ENCODE results near the gene YBX3. TPM values are rescaled to one million over a fixed set of nuclear protein-coding genes. Genes with fewer than 3 reads are reported as not detected.

YBX3 gene
- total RNA-seq, 1 donor from 2014 or later: 245 TPM

DNA sequence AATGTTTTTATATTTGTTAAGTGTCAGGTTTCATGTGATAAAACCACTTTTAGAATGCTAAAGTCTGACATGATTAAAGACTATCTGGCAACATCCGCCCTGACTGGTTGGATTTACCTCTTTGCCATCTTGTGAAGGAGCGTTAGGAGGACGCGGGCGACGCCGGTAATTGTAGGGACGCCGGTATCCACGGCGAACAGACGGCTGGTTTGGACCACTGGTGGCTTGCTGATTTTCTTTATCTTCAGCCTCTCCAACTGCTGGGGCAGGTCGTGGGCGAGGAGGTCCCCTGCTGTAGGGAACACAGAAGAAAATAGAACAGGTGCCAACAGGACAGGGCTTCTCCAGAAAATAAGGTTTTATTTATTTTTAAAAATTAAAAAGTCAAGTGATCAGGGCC is 21.3 kb downstream of the YBX3 start:
- H3K4me3 ChIP-seq (ENCODE audit: low read depth, low read length): no peak overlapping the region
- TF ChIP-seq CTCF (conservative IDR thresholded peaks at IDR 0.05; ENCODE audit: low read depth, low read length): no peak
- no peak for DNase-seq (ENCODE audit: low read depth)

DNA sequence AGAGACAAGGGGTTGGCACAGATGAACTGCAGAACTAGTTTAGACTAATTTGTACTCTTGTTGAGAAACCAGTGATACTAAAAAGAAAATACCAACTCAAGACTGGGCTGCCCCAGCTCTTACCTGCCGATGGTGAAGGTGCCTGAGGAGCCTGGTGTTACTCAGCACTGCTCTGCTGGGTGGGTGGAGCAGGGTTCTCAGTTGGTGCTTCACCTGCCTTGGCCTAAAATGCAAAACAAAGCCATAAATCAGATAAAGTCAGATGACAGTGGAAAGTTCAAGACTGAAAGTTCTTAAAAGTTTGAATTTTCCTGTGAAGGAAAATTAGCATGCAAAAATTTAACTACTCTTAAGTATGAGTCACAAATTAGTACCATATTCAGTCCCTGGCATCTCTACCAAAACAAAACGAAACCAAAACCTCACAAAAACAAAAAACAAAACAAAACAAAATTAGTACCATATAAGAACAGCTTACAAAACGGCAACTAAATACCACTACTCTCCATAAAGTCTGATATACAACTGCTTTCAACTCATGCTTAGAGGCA is 21.9 kb downstream of the YBX3 start:
- DNase-seq (ENCODE audit: low read depth): no peak
- H3K4me3 ChIP-seq (ENCODE audit: low read depth, low read length): no peak overlapping the region
- TF ChIP-seq CTCF (conservative IDR thresholded peaks at IDR 0.05; ENCODE audit: low read depth, low read length): no peak

DNA sequence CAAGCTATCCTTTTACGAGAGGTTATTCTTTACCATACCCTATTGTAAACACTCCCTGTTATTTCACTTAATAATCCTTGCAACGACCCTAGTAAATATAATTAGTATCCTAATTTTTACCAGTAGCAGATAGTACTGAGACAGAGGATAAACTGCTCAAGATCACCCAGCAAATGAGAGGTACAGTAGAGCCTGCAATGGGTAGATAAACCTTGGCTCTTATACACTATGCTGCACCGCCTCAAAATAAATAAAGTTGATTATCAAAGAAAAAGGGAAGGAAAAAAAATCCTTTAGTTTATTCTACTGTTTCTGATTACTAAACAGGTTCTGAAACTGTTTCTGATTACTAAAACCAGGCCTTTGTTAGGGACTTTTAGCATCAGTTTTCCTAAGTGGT is 22.5 kb downstream of the YBX3 start:
- no peak for DNase-seq (ENCODE audit: low read depth)
- no peak for TF ChIP-seq CTCF (conservative IDR thresholded peaks at IDR 0.05; ENCODE audit: low read depth, low read length)
- no peak overlapping the region for H3K4me3 ChIP-seq (ENCODE audit: low read depth, low read length)

GRCh38 chr12:10697862-10698261 is 25.3 kb downstream of the YBX3 start:
- no peak for DNase-seq (ENCODE audit: low read depth)
- no peak for TF ChIP-seq CTCF (conservative IDR thresholded peaks at IDR 0.05; ENCODE audit: low read depth, low read length)
- no peak overlapping the region for H3K4me3 ChIP-seq (ENCODE audit: low read depth, low read length)

DNA sequence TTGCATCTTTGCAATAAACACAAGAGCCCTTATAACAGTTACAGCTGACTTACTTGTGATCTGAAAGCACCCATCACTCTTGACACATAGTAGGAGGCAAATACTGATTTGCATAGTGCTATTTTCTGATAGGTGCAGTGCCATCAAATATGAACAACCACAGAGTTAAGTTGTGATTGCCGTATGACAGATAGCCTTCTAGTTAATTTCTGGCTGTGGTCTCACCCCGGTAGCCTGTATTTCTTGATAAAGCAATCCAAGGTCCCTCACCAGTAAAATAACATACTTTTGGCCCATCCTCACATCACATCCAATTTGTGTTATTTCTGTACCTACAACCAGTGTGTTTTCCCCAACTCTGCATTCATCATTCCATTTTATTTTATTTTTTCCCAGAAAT is 26.0 kb downstream of the YBX3 start:
- DNase-seq (ENCODE audit: low read depth): no peak
- no peak for TF ChIP-seq CTCF (conservative IDR thresholded peaks at IDR 0.05; ENCODE audit: low read depth, low read length)
- no peak overlapping the region for H3K4me3 ChIP-seq (ENCODE audit: low read depth, low read length)

DNA sequence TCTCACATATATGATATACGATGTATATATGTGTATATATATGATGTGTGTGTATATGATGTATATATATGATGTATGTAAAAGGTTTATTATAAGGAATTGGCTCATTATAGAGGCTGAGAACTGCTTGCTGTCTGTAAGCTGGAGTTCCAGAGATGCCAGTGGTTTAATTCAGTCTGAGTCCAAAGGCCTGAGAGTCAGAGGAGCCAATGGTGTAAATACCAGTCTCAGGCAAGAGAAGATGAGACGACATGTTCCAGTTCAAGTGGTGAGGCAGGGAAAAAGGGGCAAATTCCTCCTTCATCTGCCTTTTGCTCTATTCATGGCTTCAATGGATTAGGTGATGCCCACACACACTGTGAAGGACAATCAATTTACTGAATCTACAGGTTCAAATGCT is 32.2 kb downstream of the YBX3 start:
- H3K4me3 ChIP-seq (ENCODE audit: low read depth, low read length): no peak overlapping the region
- no peak for DNase-seq (ENCODE audit: low read depth)

More for the DNA sequence above, 32.2 kb downstream of the YBX3 start:
- no peak for TF ChIP-seq CTCF (conservative IDR thresholded peaks at IDR 0.05; ENCODE audit: low read depth, low read length)

All from epithelial cell of proximal tubule (primary cell).